ENCODE measurements around the gene LARP6.
"Not testable (repeated sequence)": the region's sequence is repeated elsewhere in the genome, so short reads cannot be mapped to it uniquely, and the experiment has no call there.

Gene LARP6

GRCh38 chr15:70853973-70854665, at the start of gene LARP6:
Gene LARP6 (minus strand): TSS chr15:70854157. CDS start chr15:70854088, 69 bp downstream.
- DNase-seq (ENCODE audit: extremely low read depth in 1 of 2, low read depth in 1 of 2): no peak

- no peak for DNase-seq (ENCODE audit: extremely low read depth in 1 of 2, low read depth in 1 of 2)
These were observed 48.1 kb upstream of the LARP6 start for GRCh38 chr15:70902107-70902506.

- no peak for DNase-seq (ENCODE audit: extremely low read depth in 1 of 2, low read depth in 1 of 2)
These were observed 39.1 kb upstream of the LARP6 start for GRCh38 chr15:70892912-70893560.

GRCh38 chr15:70892002-70892911, 38.3 kb upstream of the LARP6 start, which contains the start of the genes LRRC49 and THAP10:
Gene LRRC49 (plus strand): TSS chr15:70892826. CDS start chr15:70892895, 69 bp downstream.
Gene THAP10 (minus strand): TSS chr15:70892433. CDS start chr15:70892272, 161 bp downstream.
- no peak for DNase-seq (ENCODE audit: extremely low read depth in 1 of 2, low read depth in 1 of 2)

GRCh38 chr15:70882361-70882760, 28.4 kb upstream of the LARP6 start:
- DNase-seq (ENCODE audit: extremely low read depth in 1 of 2, low read depth in 1 of 2): no peak

- DNase-seq (ENCODE audit: extremely low read depth in 1 of 2, low read depth in 1 of 2): no peak
These were observed 26.8 kb upstream of the LARP6 start for GRCh38 chr15:70880781-70881180.

GRCh38 chr15:70879401-70879800, 25.4 kb upstream of the LARP6 start:
- DNase-seq (ENCODE audit: extremely low read depth in 1 of 2, low read depth in 1 of 2): no peak

- no peak for DNase-seq (ENCODE audit: extremely low read depth in 1 of 2, low read depth in 1 of 2)
These were observed 22.7 kb upstream of the LARP6 start for GRCh38 chr15:70876683-70877082.

- no peak for DNase-seq (ENCODE audit: extremely low read depth in 1 of 2, low read depth in 1 of 2)
These were observed 22.1 kb upstream of the LARP6 start for GRCh38 chr15:70876011-70876410.

- no peak for DNase-seq (ENCODE audit: extremely low read depth in 1 of 2, low read depth in 1 of 2)
These were observed 21.2 kb upstream of the LARP6 start for GRCh38 chr15:70875001-70875782.

GRCh38 chr15:70873232-70874054, 19.5 kb upstream of the LARP6 start:
- DNase-seq (ENCODE audit: extremely low read depth in 1 of 2, low read depth in 1 of 2): no peak

- DNase-seq (ENCODE audit: extremely low read depth in 1 of 2, low read depth in 1 of 2): not testable (repeated sequence)
These were observed 17.5 kb upstream of the LARP6 start for GRCh38 chr15:70871490-70871889.

- no peak for DNase-seq (ENCODE audit: extremely low read depth in 1 of 2, low read depth in 1 of 2)
These were observed 16.1 kb upstream of the LARP6 start for GRCh38 chr15:70870051-70870450.

- DNase-seq (ENCODE audit: extremely low read depth in 1 of 2, low read depth in 1 of 2): no peak
These were observed 15.4 kb upstream of the LARP6 start for GRCh38 chr15:70869346-70869745.

- no peak for DNase-seq (ENCODE audit: extremely low read depth in 1 of 2, low read depth in 1 of 2)
These were observed 14.0 kb upstream of the LARP6 start for GRCh38 chr15:70867911-70868467.

- DNase-seq (ENCODE audit: extremely low read depth in 1 of 2, low read depth in 1 of 2): no peak
These were observed 13.2 kb upstream of the LARP6 start for GRCh38 chr15:70866982-70867641.

GRCh38 chr15:70863450-70864218, 9.7 kb upstream of the LARP6 start:
- no peak for DNase-seq (ENCODE audit: extremely low read depth in 1 of 2, low read depth in 1 of 2)

GRCh38 chr15:70859998-70860397, 6.0 kb upstream of the LARP6 start:
- DNase-seq (ENCODE audit: extremely low read depth in 1 of 2, low read depth in 1 of 2): no peak

Data from activated CD8-positive, alpha-beta memory T cell treated with anti-CD3 and anti-CD28 coated beads for 1 hour (primary cell).